Muscle of leg (tissue), 11 donors: Measurements from ENCODE around the gene PRMT6. TPM values are rescaled to one million over a fixed set of nuclear protein-coding genes. Genes with fewer than 3 reads are reported as not detected.
"Not testable (repeated sequence)": the region's sequence is repeated elsewhere in the genome, so short reads cannot be mapped to it uniquely, and the experiment has no call there.

Experiments used
- DNase-seq: peaks from one replicate; pipeline ENCODE4 v3.0.0; 2013
- H3K27ac ChIP-seq: one replicate; pipeline ENCODE4 v1.5.1; 2013; ENCODE audit warnings: mild to moderate bottlenecking, low read length, control low read depth
- H3K27me3 ChIP-seq: one replicate; pipeline ENCODE4 v1.6.1; 2013; ENCODE audit warnings: low read length; ENCODE audit not compliant: control insufficient read depth, insufficient read depth
- H3K36me3 ChIP-seq: one replicate; pipeline ENCODE4 v1.6.1; 2013; ENCODE audit warnings: low read length; ENCODE audit not compliant: control insufficient read depth, insufficient read depth
- H3K4me1 ChIP-seq: one replicate; pipeline ENCODE4 v1.6.1; 2013; ENCODE audit warnings: low read length; ENCODE audit not compliant: control insufficient read depth, insufficient read depth
- H3K4me3 ChIP-seq: one replicate; pipeline ENCODE4 v1.5.1; 2013; ENCODE audit warnings: low read length, control low read depth
- H3K9me3 ChIP-seq: replicated peaks from 2 replicates; pipeline ENCODE4 v1.6.1; 2013; ENCODE audit warnings: low read depth, low read length; ENCODE audit not compliant: control insufficient read depth
- WGBS: methylation state at CpG from one replicate; pipeline ENCODE4 v1.1.5; 2013; ENCODE audit warnings: missing lambda C conversion rate; ENCODE audit not compliant: insufficient coverage; 5-methylcytosine and 5-hydroxymethylcytosine counted together
- polyA plus RNA-seq, 8 donors: library from polyadenylated mRNA; unstranded; fragments of 120-200 nt; gene quantifications; one replicate each; pipeline versions ENCODE4 v1.2.1 to v1.2.3, GENCODE V29; 2013; ENCODE audit warnings: inconsistent platforms in 1 of 8, low replicate concordance in 1 of 8; ENCODE audit not compliant: insufficient read length in 8 of 8, insufficient read depth in 1 of 8
- total RNA-seq: library from RNA; stranded (reverse); fragments of 120-200 nt; gene quantifications from one replicate; pipeline ENCODE4 v1.2.4, GENCODE V29; 2013

The PRMT6 gene
- total and polyA plus RNA-seq, 9 donors, result 11.2 to 23.3 (median 20.3) TPM

- Histone ChIP-seq H3K27ac (no peak overlapping the region), H3K4me3 (no peak overlapping the region), H3K9me3 (no peaks in the 10 kb centered on the region), H3K36me3 (no peaks in the 10 kb centered on the region), H3K27me3 (no peaks in the 10 kb centered on the region), H3K4me1 (no peaks in the 10 kb centered on the region)
- WGBS, result 38% methylated on average over 1 of the region's 2 CpGs
- DNase-seq, result no peak
These were observed 24.6 kb downstream of the PRMT6 start for GRCh38 chr1:107081102-107081501.

- Histone ChIP-seq H3K36me3 (no peaks in the 10 kb centered on the region), H3K4me1 (no peaks in the 10 kb centered on the region), H3K27me3 (no peaks in the 10 kb centered on the region), H3K27ac (no peak overlapping the region), H3K9me3 (no peaks in the 10 kb centered on the region), H3K4me3 (no peak overlapping the region)
- WGBS, result no CpG with 5 or more reads among the region's 1 CpG
- no peak for DNase-seq
These were observed 34.9 kb downstream of the PRMT6 start for GRCh38 chr1:107091418-107091817.

GRCh38 chr1:107093395-107093794 lies 36.9 kb downstream of the PRMT6 start:
- not testable (repeated sequence) for H3K36me3 ChIP-seq, DNase-seq, H3K9me3 ChIP-seq, H3K4me1 ChIP-seq, H3K4me3 ChIP-seq, H3K27ac ChIP-seq, H3K27me3 ChIP-seq
- WGBS, result no CpG with 5 or more reads among the region's 1 CpG

GRCh38 chr1:107095647-107096046 lies 39.2 kb downstream of the PRMT6 start:
- no peaks in the 10 kb centered on the region for H3K27me3 ChIP-seq
- no peaks in the 10 kb centered on the region for H3K9me3 ChIP-seq
- DNase-seq, result peak; percentile 91
- no peaks in the 10 kb centered on the region for H3K4me1 ChIP-seq
- no peak overlapping the region for H3K4me3 ChIP-seq
- H3K36me3 ChIP-seq, result no peaks in the 10 kb centered on the region
- no peak overlapping the region for H3K27ac ChIP-seq

- no peak for DNase-seq
- H3K9me3 ChIP-seq, result no peaks in the 10 kb centered on the region
- WGBS, result no CpG with 5 or more reads among the region's 2 CpGs
- no peaks in the 10 kb centered on the region for H3K27me3 ChIP-seq
- no peak overlapping the region for H3K4me3 ChIP-seq
- no peaks in the 10 kb centered on the region for H3K4me1 ChIP-seq
- H3K36me3 ChIP-seq, result no peaks in the 10 kb centered on the region
- H3K27ac ChIP-seq, result no peak overlapping the region
These were observed 40.2 kb downstream of the PRMT6 start for GRCh38 chr1:107096690-107097089.

- H3K4me1 ChIP-seq, result no peaks in the 10 kb centered on the region
- no peaks in the 10 kb centered on the region for H3K9me3 ChIP-seq
- H3K27ac ChIP-seq, result no peak overlapping the region
- 20% methylated on average over 1 of the region's 3 CpGs for WGBS
- H3K36me3 ChIP-seq, result no peaks in the 10 kb centered on the region
- no peaks in the 10 kb centered on the region for H3K27me3 ChIP-seq
- peak; percentile 52 for DNase-seq
- no peak overlapping the region for H3K4me3 ChIP-seq
These were observed 42.5 kb downstream of the PRMT6 start for GRCh38 chr1:107098961-107099360.

- Histone ChIP-seq H3K9me3 (no peaks in the 10 kb centered on the region), H3K4me1 (no peaks in the 10 kb centered on the region), H3K27me3 (no peaks in the 10 kb centered on the region), H3K4me3 (no peak overlapping the region), H3K36me3 (no peaks in the 10 kb centered on the region), H3K27ac (peak overlapping the region; percentile 53)
- DNase-seq, result peak; percentile 88
- 15% methylated on average over 3 of the region's 3 CpGs for WGBS
These were observed 44.0 kb downstream of the PRMT6 start for GRCh38 chr1:107100331-107100984.

- H3K27ac ChIP-seq, result peak overlapping the region; percentile 49
- H3K27me3 ChIP-seq, result no peaks in the 10 kb centered on the region
- peak; percentile 77 for DNase-seq
- no peaks in the 10 kb centered on the region for H3K4me1 ChIP-seq
- no peaks in the 10 kb centered on the region for H3K9me3 ChIP-seq
- H3K4me3 ChIP-seq, result no peak overlapping the region
- no peaks in the 10 kb centered on the region for H3K36me3 ChIP-seq
- 41% methylated on average over 2 of the region's 3 CpGs for WGBS
These were observed 49.4 kb downstream of the PRMT6 start for GRCh38 chr1:107105914-107106313.

Other genes starting within 250 kb of the PRMT6 start
- gene NTNG1, start 84.4 kb downstream of the PRMT6 start, total RNA-seq, result 12.4 TPM
- gene NTNG1, start 84.4 kb downstream of the PRMT6 start, polyA plus RNA-seq, result 10 to 100 TPM; 10.9 to 21.3 (median 13.8) TPM